Activated CD8-positive, alpha-beta memory T cell treated with anti-CD3 and anti-CD28 coated beads for 36 hours (primary cell): ENCODE measurements around the gene GALE. TPM values are rescaled to one million over a fixed set of nuclear protein-coding genes. Genes with fewer than 3 reads are reported as not detected.

Experiments used
- total RNA-seq, 2 experiments: library from RNA; stranded (reverse); gene quantifications; one replicate each; pipeline ENCODE4 v1.2.3, GENCODE V29; 2021

GALE gene
- total RNA-seq, 2 experiments from 2014 or later: 66.8 to 71.3 TPM

Other genes starting within 250 kb of the GALE start
- 10 to 100 TPM; 31.9 to 34.1 TPM for gene ID3, start 241.3 kb downstream of the GALE start, total RNA-seq
- 1,000 to 10,000 TPM; 1,199 to 1,229 TPM for gene RPL11, start 108.9 kb downstream of the GALE start, total RNA-seq
- gene ELOA, start 57.3 kb downstream of the GALE start, total RNA-seq: 10 to 100 TPM; 63.1 to 66.0 TPM
- gene PITHD1, start 22.3 kb downstream of the GALE start, total RNA-seq: 10 to 100 TPM; 99.3 to 99.9 TPM
- 10 to 100 TPM; 92.5 to 93.9 TPM for gene LYPLA2, start 9.6 kb downstream of the GALE start, total RNA-seq
- gene HMGCL, start 24.7 kb upstream of the GALE start, total RNA-seq: 10 to 100 TPM; 23.4 to 24.1 TPM
- gene FUCA1, start 67.5 kb upstream of the GALE start, total RNA-seq: 1 to 10 TPM; 5.0 to 6.0 TPM
- gene CNR2, start 112.6 kb upstream of the GALE start, total RNA-seq: under 1 TPM; 0.04 TPM
- gene PNRC2, start 159.1 kb upstream of the GALE start, total RNA-seq: 100 to 1,000 TPM; 132 to 135 TPM
- 100 to 1,000 TPM; 202 to 205 TPM for gene SRSF10, start 179.6 kb upstream of the GALE start, total RNA-seq